Stomach (tissue), 4 donors: ENCODE results near the gene SPOP.

Source experiments
- CTCF ChIP-seq, 7 experiments: fragments of 450-650 bp in 4 of 7; fragments of 200-600 bp in 3 of 7; sonication (generic) in 3 of 7; IDR thresholded peaks; one replicate each; pipeline ENCODE4 v1.5.1; 2016 to 2019; ENCODE audit warnings: antibody characterized with exemption in 7 of 7, control low read depth in 2 of 7, mild to moderate bottlenecking in 1 of 7
- EP300 ChIP-seq: sonication (generic); formaldehyde crosslinking; IDR thresholded peaks from one replicate; pipeline ENCODE4 v1.6.1; 2017; ENCODE audit warnings: antibody characterized with exemption

DNA sequence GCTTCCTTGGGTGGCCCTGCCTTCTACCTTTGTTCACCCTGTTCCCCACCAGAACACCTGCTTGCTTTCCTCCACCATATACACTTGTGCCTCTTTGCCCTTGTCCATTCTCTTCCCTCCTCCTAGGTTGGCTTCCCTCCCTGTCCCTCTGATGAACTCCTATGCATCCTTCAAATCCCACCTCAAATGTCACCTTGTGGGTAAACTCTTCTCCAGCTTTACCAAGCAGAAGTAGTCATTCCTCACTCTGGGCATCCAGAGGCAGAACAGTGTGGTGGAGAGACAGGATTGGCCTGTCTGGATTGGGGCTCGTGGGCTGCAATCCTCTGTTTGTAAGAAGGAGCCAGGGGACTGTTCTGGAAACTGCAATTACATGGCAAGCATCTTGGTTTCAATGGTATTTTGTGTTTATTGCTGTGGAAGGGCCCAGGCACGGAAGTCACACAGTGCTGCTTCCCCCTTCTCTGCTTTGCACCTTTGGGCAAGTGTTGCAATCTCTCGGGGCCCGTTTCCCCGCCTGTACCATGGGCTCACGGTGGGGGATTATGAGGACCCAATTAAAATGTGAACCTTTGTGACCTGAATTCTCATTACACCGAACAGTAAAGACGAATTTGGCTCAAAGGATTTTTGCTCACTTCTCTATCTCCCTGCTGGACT lies 124.1 kb downstream of the SPOP start:
- TF ChIP-seq CTCF (IDR thresholded peaks at IDR 0.05) (no peak), EP300 (no peak)
